T-helper 22 cell (primary cell): Measurements from ENCODE around the gene GAL3ST2.
"Not testable (repeated sequence)": the region's sequence is repeated elsewhere in the genome, so short reads cannot be mapped to it uniquely, and the experiment has no call there.

ENCODE experiments used
- DNase-seq: peaks from one replicate; pipeline ENCODE4 v3.0.0-alpha.2; 2020; ENCODE audit warnings: low read depth

GAL3ST2 gene

GRCh38 chr2:241776336-241777169, at the start of gene GAL3ST2:
GAL3ST2 (plus strand) TSS chr2:241776822; CDS start chr2:241776956, 134 bp downstream.
- DNase-seq = no peak

DNA sequence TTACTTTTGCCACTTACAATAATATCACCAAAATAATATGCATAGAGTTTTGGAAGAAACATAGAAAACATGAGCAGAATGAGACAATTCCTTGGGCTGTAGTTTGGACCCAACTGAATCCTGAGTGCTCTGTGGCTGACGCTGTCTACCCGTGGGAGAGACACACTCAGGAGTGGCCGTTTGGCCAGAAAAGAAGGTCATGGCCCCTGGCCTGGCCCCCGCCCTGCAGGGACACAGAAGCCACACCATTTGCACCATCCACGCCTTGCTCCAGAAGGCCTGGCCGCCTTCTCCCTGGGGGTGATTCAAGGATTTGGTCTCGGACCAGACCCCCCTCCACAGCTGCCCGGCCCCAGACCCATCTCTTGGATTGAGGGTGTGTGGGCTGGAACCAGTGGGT, 48.6 kb upstream of the GAL3ST2 start:
- DNase-seq = no peak

GRCh38 chr2:241728627-241729026, 48.0 kb upstream of the GAL3ST2 start:
- no peak for DNase-seq

GRCh38 chr2:241729868-241730267, 46.8 kb upstream of the GAL3ST2 start:
- DNase-seq = no peak

DNA sequence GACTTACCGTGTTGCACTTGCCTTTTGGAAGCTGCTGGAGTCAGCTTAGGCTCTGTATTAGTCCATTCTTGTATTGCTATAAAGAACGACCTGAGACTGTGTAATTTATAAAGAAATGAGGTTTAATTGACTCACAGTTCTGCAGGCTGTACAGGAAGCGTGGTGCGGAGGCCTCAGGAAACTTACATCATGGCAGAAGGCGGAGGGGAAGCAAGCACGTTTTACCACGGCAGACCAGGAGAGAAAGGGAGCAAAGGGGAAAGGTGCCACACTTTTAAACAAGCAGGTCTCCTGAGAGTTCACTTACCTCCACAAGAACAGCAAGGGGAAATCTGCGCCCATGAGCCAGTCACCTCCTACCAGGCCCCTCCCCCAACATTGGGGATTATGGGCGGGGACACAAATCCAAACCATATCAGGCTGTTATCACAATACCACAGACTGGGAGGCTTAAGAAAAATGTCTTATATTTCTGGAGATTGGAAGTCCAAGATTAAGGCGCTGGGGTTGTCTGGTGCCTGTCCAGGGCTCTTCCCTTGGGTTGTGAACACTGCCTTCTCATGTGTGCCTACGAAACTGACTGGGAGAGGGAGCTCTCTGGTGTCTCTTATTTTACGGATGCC, 45.8 kb upstream of the GAL3ST2 start:
- no peak for DNase-seq

DNA sequence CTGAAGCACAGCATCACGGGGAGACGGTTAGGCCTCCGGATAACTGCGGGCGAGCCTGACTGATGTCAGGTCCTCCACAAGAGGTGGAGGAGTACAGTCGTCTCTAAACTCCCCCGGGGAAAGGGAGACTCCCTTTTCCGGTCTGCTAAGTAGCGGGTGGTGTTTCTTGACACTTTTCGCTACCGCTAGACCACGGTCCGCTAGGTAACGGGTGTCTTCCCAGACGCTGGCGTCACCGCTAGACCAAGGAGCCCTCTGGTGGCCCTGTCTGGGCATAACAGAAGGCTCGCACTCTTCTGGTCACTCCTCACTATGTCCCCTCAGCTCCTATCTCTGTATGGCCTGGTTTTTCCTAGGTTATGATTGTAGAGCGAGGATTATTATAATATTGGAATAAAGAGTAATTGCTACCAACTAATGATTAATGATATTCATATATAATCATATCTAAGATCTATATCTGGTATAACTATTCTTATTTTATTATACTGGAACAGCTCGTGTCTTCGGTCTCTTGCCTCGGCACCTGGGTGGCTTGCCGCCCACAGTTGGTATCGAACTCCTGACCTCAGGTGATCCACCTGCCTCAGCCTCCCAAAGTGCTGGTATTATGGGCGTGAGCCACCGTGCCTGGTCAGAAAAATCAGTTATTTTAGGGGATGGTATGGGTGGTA, 44.0 kb upstream of the GAL3ST2 start:
- DNase-seq = peak; percentile 24

DNA sequence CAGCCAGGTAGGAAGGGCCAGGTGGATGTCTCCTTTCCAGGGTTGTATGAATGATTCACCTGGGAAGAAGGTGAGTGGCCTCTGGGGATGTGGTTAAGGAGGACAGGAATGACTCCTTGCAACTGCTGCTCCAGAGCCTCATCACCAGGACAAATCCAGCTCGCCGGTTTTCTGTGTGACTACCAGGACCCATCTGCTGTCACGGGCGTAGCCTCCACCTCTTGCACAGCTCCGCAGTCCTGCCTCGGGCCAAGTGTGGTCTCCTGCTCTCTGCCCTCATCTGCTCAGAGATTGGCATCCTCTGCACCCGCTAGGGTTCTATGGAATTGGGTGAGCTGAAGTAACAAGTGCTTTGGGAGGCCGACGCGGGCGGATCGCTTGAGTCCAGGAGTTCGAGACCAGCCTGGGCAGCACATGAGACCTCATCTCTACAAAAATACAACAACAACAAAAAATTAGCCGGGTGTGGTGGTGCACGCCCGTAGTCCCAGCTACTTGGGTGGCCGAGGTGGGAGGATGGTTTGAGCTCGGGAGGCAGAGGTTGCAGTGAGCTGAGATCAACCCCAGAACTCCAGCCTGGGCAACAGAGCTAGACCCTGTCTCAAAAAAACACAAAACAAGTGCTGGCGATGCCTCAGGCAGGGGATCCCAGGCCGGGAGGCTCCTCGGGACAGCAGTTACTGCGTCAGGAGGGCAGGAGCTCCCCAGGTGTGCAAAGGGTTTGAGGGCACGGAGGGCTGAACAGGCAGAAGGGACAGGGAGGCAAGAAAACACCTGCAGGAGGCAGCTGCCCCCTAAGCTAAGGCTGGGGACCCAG, 43.0 kb upstream of the GAL3ST2 start:
- DNase-seq = no peak

GRCh38 chr2:241734208-241734466, 42.5 kb upstream of the GAL3ST2 start:
- no peak for DNase-seq

DNA sequence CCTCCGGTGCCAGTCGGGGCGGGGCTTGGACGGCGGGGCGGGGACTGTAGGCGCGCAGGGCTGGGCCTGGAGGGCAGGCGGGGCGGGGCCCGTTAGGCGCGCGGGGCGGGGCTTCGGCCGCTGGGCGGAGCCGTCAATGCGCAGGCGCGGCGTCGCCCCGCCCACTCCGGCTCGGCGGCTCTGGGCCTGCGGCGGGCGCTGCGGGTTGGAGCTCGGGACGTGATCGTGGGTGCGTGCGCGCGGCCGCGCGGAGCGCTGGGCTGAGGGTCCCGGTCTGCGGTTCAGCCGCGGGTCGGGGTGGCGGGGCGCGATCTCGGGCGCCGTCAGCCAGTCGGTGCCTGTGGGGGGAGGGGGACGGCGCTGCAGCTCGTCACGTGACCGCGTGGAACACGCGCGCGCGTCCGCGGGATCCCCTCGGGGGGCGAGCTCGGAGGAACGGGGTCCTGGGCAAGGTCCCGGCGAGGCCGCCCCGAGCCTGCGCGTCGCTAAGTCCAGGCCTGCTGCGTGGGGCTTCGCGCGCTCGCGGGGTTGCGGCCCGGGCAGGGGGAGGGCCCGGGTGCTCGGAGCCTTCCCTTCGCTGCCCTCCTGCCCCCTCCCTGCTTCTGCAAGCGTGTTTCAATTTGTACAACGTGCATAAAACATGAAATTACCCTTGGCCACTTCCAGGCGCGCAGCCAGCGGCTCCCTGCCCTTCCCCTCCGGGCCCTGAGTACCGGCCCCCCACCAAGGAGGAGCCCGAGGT, 42.0 kb upstream of the GAL3ST2 start, which contains the start of gene D2HGDH:
TSS of gene D2HGDH (plus strand) at position 164 of the 742 bp plus-strand sequence. CDS start 595 bp downstream, outside the sequence.
- DNase-seq = peak; percentile 81

- no peak for DNase-seq
Measured at GRCh38 chr2:241736111-241736510, 40.5 kb upstream of the GAL3ST2 start.

- no peak for DNase-seq
Measured at GRCh38 chr2:241738040-241738686, 38.5 kb upstream of the GAL3ST2 start.

- no peak for DNase-seq
Measured at GRCh38 chr2:241739177-241739576, 37.4 kb upstream of the GAL3ST2 start.

- no peak for DNase-seq
Measured at GRCh38 chr2:241739651-241740050, 37.0 kb upstream of the GAL3ST2 start.

GRCh38 chr2:241741016-241741415, 35.6 kb upstream of the GAL3ST2 start:
- DNase-seq = no peak

DNA sequence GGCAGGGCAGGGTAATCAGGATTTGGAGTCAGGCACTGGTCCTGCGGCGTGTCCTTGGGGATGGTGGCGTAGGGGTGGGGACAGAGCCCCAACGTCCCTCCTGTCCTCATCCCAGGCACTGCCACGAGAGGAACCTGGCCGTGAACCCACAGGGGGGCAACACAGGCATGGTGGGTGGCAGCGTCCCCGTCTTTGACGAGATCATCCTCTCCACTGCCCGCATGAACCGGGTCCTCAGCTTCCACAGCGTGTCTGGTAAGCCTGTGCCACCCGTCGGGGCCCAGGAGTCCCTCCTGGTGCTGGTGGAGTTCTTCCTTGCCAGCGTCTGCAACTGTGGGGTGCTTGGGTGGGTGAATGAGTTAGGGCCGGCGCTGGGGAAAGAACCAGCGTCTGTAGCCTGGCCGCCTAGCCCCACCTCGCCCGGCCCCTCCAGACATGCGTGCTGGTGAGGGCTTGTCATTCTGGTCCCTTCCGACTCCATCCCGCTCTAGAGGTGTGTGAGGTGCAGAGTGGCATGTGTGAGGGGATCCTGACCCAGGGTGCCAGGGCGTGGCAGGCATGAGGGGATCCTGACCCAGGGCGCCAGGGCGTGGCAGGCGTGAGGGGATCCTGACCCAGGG, 34.2 kb upstream of the GAL3ST2 start:
- DNase-seq = no peak

DNA sequence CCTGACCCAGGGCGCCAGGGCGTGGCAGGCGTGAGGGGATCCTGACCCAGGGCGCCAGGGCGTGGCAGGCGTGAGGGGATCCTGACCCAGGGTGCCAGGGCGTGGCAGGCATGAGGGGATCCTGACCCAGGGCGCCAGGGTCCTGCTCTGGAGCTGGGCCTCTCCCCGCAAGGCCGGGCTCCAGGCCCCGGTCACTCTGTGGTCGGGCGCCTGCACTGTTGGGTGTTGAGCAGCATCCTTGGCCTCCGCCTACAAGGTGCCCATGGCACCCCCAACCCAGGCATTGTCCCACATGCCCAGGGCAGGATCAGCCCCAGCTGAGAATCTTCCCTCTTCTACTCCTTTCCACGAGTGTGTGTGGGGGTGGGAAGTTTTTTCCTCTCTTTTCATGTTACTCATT, 33.6 kb upstream of the GAL3ST2 start:
- not testable (repeated sequence) for DNase-seq

GRCh38 chr2:241743620-241744019, 33.0 kb upstream of the GAL3ST2 start:
- no peak for DNase-seq

GRCh38 chr2:241744028-241744754, 32.4 kb upstream of the GAL3ST2 start:
- no peak for DNase-seq

GRCh38 chr2:241745276-241745675, 31.3 kb upstream of the GAL3ST2 start:
- DNase-seq = no peak

- DNase-seq = no peak
Measured at GRCh38 chr2:241746084-241746483, 30.5 kb upstream of the GAL3ST2 start.
